HG03558 (cell line): ENCODE results near the gene SLC39A9.
"Not testable (repeated sequence)": the region's sequence is repeated elsewhere in the genome, so short reads cannot be mapped to it uniquely, and the experiment has no call there.

Experiments
- ATAC-seq: cut with Tn5 transposase; IDR thresholded peaks from one replicate; pipeline ENCODE4 v1.9.1; 2021; ENCODE audit warnings: moderate number of reproducible peaks; ENCODE audit not compliant: unreplicated experiment; ENCODE audit errors: extremely low read depth

Gene SLC39A9

GRCh38 chr14:69471916-69472315, 73.4 kb downstream of the SLC39A9 start:
- no peak for ATAC-seq

GRCh38 chr14:69473260-69473659, 74.8 kb downstream of the SLC39A9 start:
- ATAC-seq: no peak

- no peak for ATAC-seq
Measured at GRCh38 chr14:69473946-69474345, 75.5 kb downstream of the SLC39A9 start.

GRCh38 chr14:69475194-69475818, 76.8 kb downstream of the SLC39A9 start:
- no peak for ATAC-seq

- not testable (repeated sequence) for ATAC-seq
Measured at GRCh38 chr14:69476824-69477450, 78.4 kb downstream of the SLC39A9 start.

- ATAC-seq: not testable (repeated sequence)
Measured at GRCh38 chr14:69478055-69478454, 79.6 kb downstream of the SLC39A9 start.

GRCh38 chr14:69479696-69480095, 81.2 kb downstream of the SLC39A9 start:
- no peak for ATAC-seq

- ATAC-seq: no peak
Measured at GRCh38 chr14:69480136-69480535, 81.6 kb downstream of the SLC39A9 start.

- no peak for ATAC-seq
Measured at GRCh38 chr14:69481815-69482568, 83.5 kb downstream of the SLC39A9 start.

- no peak for ATAC-seq
Measured at GRCh38 chr14:69483765-69484443, 85.4 kb downstream of the SLC39A9 start.

GRCh38 chr14:69484444-69485314, 86.2 kb downstream of the SLC39A9 start, which contains the start of gene PLEKHD1:
PLEKHD1 (plus strand) TSS chr14:69484728; CDS start chr14:69484966, 238 bp downstream.
- ATAC-seq: no peak

- ATAC-seq: no peak
Measured at GRCh38 chr14:69485315-69485660, 86.8 kb downstream of the SLC39A9 start.

- no peak for ATAC-seq
Measured at GRCh38 chr14:69485701-69486100, 87.2 kb downstream of the SLC39A9 start.

- ATAC-seq: no peak
Measured at GRCh38 chr14:69487226-69487625, 88.7 kb downstream of the SLC39A9 start.

GRCh38 chr14:69487771-69488170, 89.3 kb downstream of the SLC39A9 start:
- no peak for ATAC-seq

- no peak for ATAC-seq
Measured at GRCh38 chr14:69489495-69489894, 91.0 kb downstream of the SLC39A9 start.

GRCh38 chr14:69490219-69490918, 91.9 kb downstream of the SLC39A9 start:
- no peak for ATAC-seq

- no peak for ATAC-seq
Measured at GRCh38 chr14:69491193-69491592, 92.7 kb downstream of the SLC39A9 start.

- ATAC-seq: no peak
Measured at GRCh38 chr14:69493038-69493437, 94.5 kb downstream of the SLC39A9 start.
